HG03521 (cell line): ENCODE results near the gene COL6A1.

ENCODE experiments used
- ATAC-seq: cut with Tn5 transposase; IDR thresholded peaks from one replicate; pipeline ENCODE4 v1.9.1; 2021; ENCODE audit warnings: mild to moderate bottlenecking, moderate library complexity; ENCODE audit not compliant: unreplicated experiment

The COL6A1 gene

GRCh38 chr21:45981151-45982091, at the start of gene COL6A1:
Gene COL6A1, plus strand, starts transcription at chr21:45981770. Its CDS starts 81 bp downstream, at chr21:45981851.
- ATAC-seq: no peak

GRCh38 chr21:45932922-45933502, 48.6 kb upstream of the COL6A1 start:
- ATAC-seq: no peak

GRCh38 chr21:45934085-45934484, 47.5 kb upstream of the COL6A1 start:
- no peak for ATAC-seq

- ATAC-seq: no peak
Measured at GRCh38 chr21:45934554-45934953, 47.0 kb upstream of the COL6A1 start.

GRCh38 chr21:45935628-45936027, 45.9 kb upstream of the COL6A1 start:
- ATAC-seq: no peak

- ATAC-seq: no peak
Measured at GRCh38 chr21:45937721-45938452, 43.7 kb upstream of the COL6A1 start.

- ATAC-seq: no peak
Measured at GRCh38 chr21:45938453-45938755, 43.2 kb upstream of the COL6A1 start.

- no peak for ATAC-seq
Measured at GRCh38 chr21:45938811-45939520, 42.6 kb upstream of the COL6A1 start.

- no peak for ATAC-seq
Measured at GRCh38 chr21:45939521-45940045, 42.0 kb upstream of the COL6A1 start.

GRCh38 chr21:45940091-45940490, 41.5 kb upstream of the COL6A1 start:
- no peak for ATAC-seq

- ATAC-seq: no peak
Measured at GRCh38 chr21:45940621-45941337, 40.8 kb upstream of the COL6A1 start.

GRCh38 chr21:45941338-45941710, 40.2 kb upstream of the COL6A1 start:
- no peak for ATAC-seq

- no peak for ATAC-seq
Measured at GRCh38 chr21:45941717-45942546, 39.6 kb upstream of the COL6A1 start.

GRCh38 chr21:45942755-45943629, 38.6 kb upstream of the COL6A1 start:
- no peak for ATAC-seq

GRCh38 chr21:45943630-45944540, 37.7 kb upstream of the COL6A1 start:
- ATAC-seq: no peak

GRCh38 chr21:45944601-45945000, 37.0 kb upstream of the COL6A1 start:
- no peak for ATAC-seq

- ATAC-seq: no peak
Measured at GRCh38 chr21:45945066-45945867, 36.3 kb upstream of the COL6A1 start.
